SU-DHL-6 (cell line): Measurements from ENCODE around the gene NRP2.

ENCODE experiments used
- EZH2phosphoT487 ChIP-seq: fragments of 200-600 bp; sonication (generic), shearing (Covaris generic); conservative IDR thresholded peaks from 2 replicates; pipeline ENCODE4 v1.6.1; 2018; ENCODE audit warnings: mild to moderate bottlenecking, antibody characterized with exemption, low read length, moderate library complexity, mixed read lengths
- TF ChIP-seq, protein P1 (sequence below): fragments of 200-600 bp; sonication (generic); IDR thresholded peaks from one replicate; pipeline ENCODE4 v1.5.1; 2017; ENCODE audit warnings: antibody characterized with exemption, mild to moderate bottlenecking, low read length, moderate library complexity; ENCODE audit not compliant: insufficient read depth, poor library complexity, severe bottlenecking

DNA sequence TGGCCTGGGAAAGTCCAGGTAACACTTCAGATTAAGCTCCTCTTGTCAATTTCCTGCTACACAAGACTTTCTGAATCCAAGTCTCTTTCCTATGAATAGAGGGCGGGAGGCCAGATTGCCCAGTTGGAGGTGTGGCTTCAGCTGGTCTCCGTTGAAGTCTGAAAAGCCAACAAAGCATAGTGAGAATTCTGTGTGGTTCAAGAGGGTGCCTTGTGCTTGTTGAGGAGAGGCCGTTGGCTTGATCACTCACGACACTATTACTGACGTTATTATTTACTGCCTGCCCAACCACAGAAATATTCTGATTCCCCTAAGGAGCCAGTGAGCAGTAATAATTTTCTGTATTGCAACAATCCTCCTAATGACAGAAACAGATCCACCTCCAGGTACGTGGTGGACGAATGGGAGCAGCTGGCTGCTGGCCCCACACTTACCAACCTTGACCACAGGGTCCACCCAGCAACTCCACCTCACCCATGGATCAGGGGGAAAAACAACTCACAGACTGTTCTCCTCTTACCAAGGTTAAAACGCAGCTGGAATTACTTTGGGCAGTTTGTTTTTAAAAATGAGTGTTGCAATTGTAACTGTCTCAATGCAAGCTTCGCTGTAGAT lies 21.9 kb downstream of the NRP2 start:
- TF ChIP-seq, protein P1, sequence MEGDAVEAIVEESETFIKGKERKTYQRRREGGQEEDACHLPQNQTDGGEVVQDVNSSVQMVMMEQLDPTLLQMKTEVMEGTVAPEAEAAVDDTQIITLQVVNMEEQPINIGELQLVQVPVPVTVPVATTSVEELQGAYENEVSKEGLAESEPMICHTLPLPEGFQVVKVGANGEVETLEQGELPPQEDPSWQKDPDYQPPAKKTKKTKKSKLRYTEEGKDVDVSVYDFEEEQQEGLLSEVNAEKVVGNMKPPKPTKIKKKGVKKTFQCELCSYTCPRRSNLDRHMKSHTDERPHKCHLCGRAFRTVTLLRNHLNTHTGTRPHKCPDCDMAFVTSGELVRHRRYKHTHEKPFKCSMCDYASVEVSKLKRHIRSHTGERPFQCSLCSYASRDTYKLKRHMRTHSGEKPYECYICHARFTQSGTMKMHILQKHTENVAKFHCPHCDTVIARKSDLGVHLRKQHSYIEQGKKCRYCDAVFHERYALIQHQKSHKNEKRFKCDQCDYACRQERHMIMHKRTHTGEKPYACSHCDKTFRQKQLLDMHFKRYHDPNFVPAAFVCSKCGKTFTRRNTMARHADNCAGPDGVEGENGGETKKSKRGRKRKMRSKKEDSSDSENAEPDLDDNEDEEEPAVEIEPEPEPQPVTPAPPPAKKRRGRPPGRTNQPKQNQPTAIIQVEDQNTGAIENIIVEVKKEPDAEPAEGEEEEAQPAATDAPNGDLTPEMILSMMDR, result no peak
- TF ChIP-seq EZH2phosphoT487, result no peak
